Gastrocnemius medialis (tissue), 4 donors: ENCODE data around the gene NOL4L.

Source experiments
- POLR2A ChIP-seq, 2 donors: fragments of 450-650 bp; IDR thresholded peaks; one replicate each; pipeline ENCODE4 v1.6.1; 2017; ENCODE audit warnings: antibody characterized with exemption in 2 of 2, mild to moderate bottlenecking in 2 of 2, moderate library complexity in 2 of 2
- TF ChIP-seq, protein P1 (sequence below), 5 experiments: fragments of 450-650 bp in 3 of 5; fragments of 200-600 bp in 2 of 5; sonication (generic) in 2 of 5; IDR thresholded peaks in 4 of 5; conservative IDR thresholded peaks in 1 of 5; 1 replicate in 4 of 5; 2 replicates in 1 of 5; pipeline ENCODE4 v1.5.1; 2016 to 2019; ENCODE audit warnings: antibody characterized with exemption in 5 of 5, mild to moderate bottlenecking in 3 of 5, moderate library complexity in 3 of 5

DNA sequence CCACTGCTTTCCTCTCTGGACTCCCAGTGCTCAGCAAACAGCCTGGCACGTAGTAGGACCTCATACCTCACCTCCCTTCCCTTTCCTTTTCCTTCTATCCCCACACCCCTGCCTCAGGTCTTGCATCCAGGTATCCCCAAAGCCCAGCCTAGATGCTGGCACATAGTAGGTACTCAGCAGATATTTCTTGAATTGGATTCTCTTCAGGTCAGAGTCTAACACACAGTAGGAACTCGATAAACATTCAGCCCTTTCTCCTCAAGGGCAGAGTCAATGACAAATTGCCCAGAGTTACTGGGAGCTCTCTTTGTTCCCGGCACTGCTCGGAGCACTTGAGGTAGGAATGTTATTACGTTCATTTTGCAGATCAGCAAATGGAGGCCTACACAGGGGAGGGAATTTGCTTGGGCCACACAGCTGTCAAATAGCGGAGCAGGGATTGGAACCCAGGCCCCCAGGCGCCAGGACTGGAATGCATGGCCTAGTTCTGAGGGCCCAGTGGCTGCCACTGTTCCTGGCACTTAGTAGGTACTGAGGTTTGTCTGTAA is 25.9 kb downstream of the NOL4L start:
- TF ChIP-seq, protein P1, sequence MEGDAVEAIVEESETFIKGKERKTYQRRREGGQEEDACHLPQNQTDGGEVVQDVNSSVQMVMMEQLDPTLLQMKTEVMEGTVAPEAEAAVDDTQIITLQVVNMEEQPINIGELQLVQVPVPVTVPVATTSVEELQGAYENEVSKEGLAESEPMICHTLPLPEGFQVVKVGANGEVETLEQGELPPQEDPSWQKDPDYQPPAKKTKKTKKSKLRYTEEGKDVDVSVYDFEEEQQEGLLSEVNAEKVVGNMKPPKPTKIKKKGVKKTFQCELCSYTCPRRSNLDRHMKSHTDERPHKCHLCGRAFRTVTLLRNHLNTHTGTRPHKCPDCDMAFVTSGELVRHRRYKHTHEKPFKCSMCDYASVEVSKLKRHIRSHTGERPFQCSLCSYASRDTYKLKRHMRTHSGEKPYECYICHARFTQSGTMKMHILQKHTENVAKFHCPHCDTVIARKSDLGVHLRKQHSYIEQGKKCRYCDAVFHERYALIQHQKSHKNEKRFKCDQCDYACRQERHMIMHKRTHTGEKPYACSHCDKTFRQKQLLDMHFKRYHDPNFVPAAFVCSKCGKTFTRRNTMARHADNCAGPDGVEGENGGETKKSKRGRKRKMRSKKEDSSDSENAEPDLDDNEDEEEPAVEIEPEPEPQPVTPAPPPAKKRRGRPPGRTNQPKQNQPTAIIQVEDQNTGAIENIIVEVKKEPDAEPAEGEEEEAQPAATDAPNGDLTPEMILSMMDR (IDR thresholded peaks at IDR 0.05 in 4 of 5, conservative IDR thresholded peaks at IDR 0.05 in 1 of 5): no peak
- no peak for TF ChIP-seq POLR2A (IDR thresholded peaks at IDR 0.05)
